ENCODE results near the gene USP32.

Gene USP32

GRCh38 chr17:60168654-60169053 is 223.3 kb downstream of the USP32 start:
- TF ChIP-seq POLR2A (IDR thresholded peaks at IDR 0.05; ENCODE audit: low read length) (no peak), GATA1 (IDR thresholded peaks at IDR 0.05; ENCODE audit: low read depth, low read length) (no peak)

GRCh38 chr17:60167065-60167741 is 224.7 kb downstream of the USP32 start:
- no peak for TF ChIP-seq GATA1 (IDR thresholded peaks at IDR 0.05; ENCODE audit: low read depth, low read length)
- no peak for TF ChIP-seq POLR2A (IDR thresholded peaks at IDR 0.05; ENCODE audit: low read length)
- DNase-seq, result no peak

More at GRCh38 chr17:60168654-60169053, 223.3 kb downstream of the USP32 start:
- DNase-seq, result no peak

GRCh38 chr17:60165971-60166370 is 226.0 kb downstream of the USP32 start:
- DNase-seq, result peak in 1 of 2 experiments; percentile 51
- TF ChIP-seq POLR2A (IDR thresholded peaks at IDR 0.05; ENCODE audit: low read length), result no peak
- no peak for TF ChIP-seq GATA1 (IDR thresholded peaks at IDR 0.05; ENCODE audit: low read depth, low read length)

- no peak for DNase-seq
- TF ChIP-seq POLR2A (IDR thresholded peaks at IDR 0.05; ENCODE audit: low read length) (no peak), GATA1 (IDR thresholded peaks at IDR 0.05; ENCODE audit: low read depth, low read length) (no peak)
These were observed 226.7 kb downstream of the USP32 start for GRCh38 chr17:60165223-60165622.

- DNase-seq, result no peak
- TF ChIP-seq GATA1 (IDR thresholded peaks at IDR 0.05; ENCODE audit: low read depth, low read length), result no peak
- TF ChIP-seq POLR2A (IDR thresholded peaks at IDR 0.05; ENCODE audit: low read length), result no peak
These were observed 227.2 kb downstream of the USP32 start for GRCh38 chr17:60164697-60165096.

GRCh38 chr17:60164164-60164563 is 227.8 kb downstream of the USP32 start:
- TF ChIP-seq POLR2A (IDR thresholded peaks at IDR 0.05; ENCODE audit: low read length) (no peak), GATA1 (IDR thresholded peaks at IDR 0.05; ENCODE audit: low read depth, low read length) (no peak)
- no peak for DNase-seq

GRCh38 chr17:60163108-60163784 is 228.7 kb downstream of the USP32 start:
- peak in 1 of 2 experiments; percentile 40 for DNase-seq
- TF ChIP-seq GATA1 (IDR thresholded peaks at IDR 0.05; ENCODE audit: low read depth, low read length) (no peak), POLR2A (IDR thresholded peaks at IDR 0.05; ENCODE audit: low read length) (no peak)

GRCh38 chr17:60161598-60162330 is 230.2 kb downstream of the USP32 start:
- no peak for TF ChIP-seq GATA1 (IDR thresholded peaks at IDR 0.05; ENCODE audit: low read depth, low read length)
- no peak for TF ChIP-seq POLR2A (IDR thresholded peaks at IDR 0.05; ENCODE audit: low read length)
- DNase-seq, result no peak

GRCh38 chr17:60160829-60161501 is 231.0 kb downstream of the USP32 start:
- no peak for DNase-seq
- no peak for TF ChIP-seq POLR2A (IDR thresholded peaks at IDR 0.05; ENCODE audit: low read length)
- no peak for TF ChIP-seq GATA1 (IDR thresholded peaks at IDR 0.05; ENCODE audit: low read depth, low read length)

- TF ChIP-seq GATA1 (IDR thresholded peaks at IDR 0.05; ENCODE audit: low read depth, low read length) (no peak), POLR2A (IDR thresholded peaks at IDR 0.05; ENCODE audit: low read length) (no peak)
- DNase-seq, result no peak
These were observed 232.5 kb downstream of the USP32 start for GRCh38 chr17:60159479-60159866.

- TF ChIP-seq GATA1 (IDR thresholded peaks at IDR 0.05; ENCODE audit: low read depth, low read length) (no peak), POLR2A (IDR thresholded peaks at IDR 0.05; ENCODE audit: low read length) (no peak)
- DNase-seq, result no peak
These were observed 233.0 kb downstream of the USP32 start for GRCh38 chr17:60158751-60159478.

- no peak for DNase-seq
- TF ChIP-seq GATA1 (IDR thresholded peaks at IDR 0.05; ENCODE audit: low read depth, low read length) (no peak), POLR2A (IDR thresholded peaks at IDR 0.05; ENCODE audit: low read length) (no peak)
These were observed 234.4 kb downstream of the USP32 start for GRCh38 chr17:60157487-60158040.

GRCh38 chr17:60156746-60157145 is 235.2 kb downstream of the USP32 start:
- no peak for TF ChIP-seq GATA1 (IDR thresholded peaks at IDR 0.05; ENCODE audit: low read depth, low read length)
- no peak for TF ChIP-seq POLR2A (IDR thresholded peaks at IDR 0.05; ENCODE audit: low read length)
- DNase-seq, result no peak
